Measurements from ENCODE around the gene FAM241A.

- TF ChIP-seq, protein P1, sequence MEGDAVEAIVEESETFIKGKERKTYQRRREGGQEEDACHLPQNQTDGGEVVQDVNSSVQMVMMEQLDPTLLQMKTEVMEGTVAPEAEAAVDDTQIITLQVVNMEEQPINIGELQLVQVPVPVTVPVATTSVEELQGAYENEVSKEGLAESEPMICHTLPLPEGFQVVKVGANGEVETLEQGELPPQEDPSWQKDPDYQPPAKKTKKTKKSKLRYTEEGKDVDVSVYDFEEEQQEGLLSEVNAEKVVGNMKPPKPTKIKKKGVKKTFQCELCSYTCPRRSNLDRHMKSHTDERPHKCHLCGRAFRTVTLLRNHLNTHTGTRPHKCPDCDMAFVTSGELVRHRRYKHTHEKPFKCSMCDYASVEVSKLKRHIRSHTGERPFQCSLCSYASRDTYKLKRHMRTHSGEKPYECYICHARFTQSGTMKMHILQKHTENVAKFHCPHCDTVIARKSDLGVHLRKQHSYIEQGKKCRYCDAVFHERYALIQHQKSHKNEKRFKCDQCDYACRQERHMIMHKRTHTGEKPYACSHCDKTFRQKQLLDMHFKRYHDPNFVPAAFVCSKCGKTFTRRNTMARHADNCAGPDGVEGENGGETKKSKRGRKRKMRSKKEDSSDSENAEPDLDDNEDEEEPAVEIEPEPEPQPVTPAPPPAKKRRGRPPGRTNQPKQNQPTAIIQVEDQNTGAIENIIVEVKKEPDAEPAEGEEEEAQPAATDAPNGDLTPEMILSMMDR (conservative IDR thresholded peaks at IDR 0.05; ENCODE audit: low read depth, low read length): no peak
- no peak for TF ChIP-seq EZH2 (IDR thresholded peaks at IDR 0.05; ENCODE audit: low read length, unreplicated experiment)
Observed at GRCh38 chr4:112170451-112170993, 25.3 kb downstream of the FAM241A start.
